CD4-positive, alpha-beta memory T cell (primary cell): Measurements from ENCODE around the gene SRD5A1. TPM values are rescaled to one million over a fixed set of nuclear protein-coding genes. Genes with fewer than 3 reads are reported as not detected.
A peak's percentile ranks its signal among the peaks of the same experiment; 100 is the strongest.
"Not testable (repeated sequence)": the region's sequence is repeated elsewhere in the genome, so short reads cannot be mapped to it uniquely, and the experiment has no call there.

Experiments used
- CTCF ChIA-PET: fragments of 350-600 bp; sonication (Branson Sonifier 250); formaldehyde crosslinking; loops from one replicate; lab custom pipeline; 2021; ENCODE audit warnings: inconsistent platforms; ENCODE audit not compliant: partially characterized antibody; lab: Charles Lee
- POLR2A ChIA-PET: fragments of 350-600 bp; sonication (Branson Sonifier 250); formaldehyde crosslinking; loops from one replicate; lab custom pipeline; 2021; ENCODE audit not compliant: partially characterized antibody; lab: Charles Lee
- DNase-seq, 5 donors: peaks; one replicate each; pipeline versions ENCODE4 v3.0.0 to v3.0.0-alpha.2; 2020 to 2022; ENCODE audit warnings: mixed read lengths in 1 of 5
- H3K27ac ChIP-seq: one replicate; pipeline ENCODE4 v1.7.0; 2013; ENCODE audit warnings: low read depth, low read length
- H3K27me3 ChIP-seq: 2 replicates; pipeline ENCODE4 v1.7.0; 2013; ENCODE audit warnings: mild to moderate bottlenecking, low read length, moderate library complexity; ENCODE audit not compliant: insufficient read depth
- H3K36me3 ChIP-seq: 2 replicates; pipeline ENCODE4 v1.7.0; 2013; ENCODE audit warnings: mild to moderate bottlenecking, low read length, moderate library complexity; ENCODE audit not compliant: insufficient read depth
- H3K4me1 ChIP-seq: 2 replicates; pipeline ENCODE4 v1.7.0; 2013; ENCODE audit warnings: mild to moderate bottlenecking, low read length, moderate library complexity; ENCODE audit not compliant: insufficient read depth
- H3K4me3 ChIP-seq, 2 donors: one replicate each; pipeline ENCODE4 v1.7.0; 2013; ENCODE audit warnings: low read length in 2 of 2, mild to moderate bottlenecking in 1 of 2
- H3K9me3 ChIP-seq, 2 donors: one replicate each; pipeline ENCODE4 v1.7.0; 2013; ENCODE audit warnings: low read length in 2 of 2, control low read depth in 1 of 2; ENCODE audit not compliant: control insufficient read depth in 1 of 2
- H3K27ac Mint-ChIP-seq, 7 donors: one replicate each; pipeline ENCODE4 v1.8.0; 2020 to 2021; ENCODE audit warnings: mixed read lengths in 7 of 7, mild to moderate bottlenecking in 6 of 7, inconsistent platforms in 3 of 7, moderate library complexity in 3 of 7
- H3K27me3 Mint-ChIP-seq, 2 donors: one replicate each; pipeline ENCODE4 v1.8.0; 2020 to 2021; ENCODE audit warnings: mixed read lengths in 2 of 2
- H3K36me3 Mint-ChIP-seq, 2 donors: one replicate each; pipeline ENCODE4 v1.8.0; 2020 to 2021; ENCODE audit warnings: mixed read lengths in 2 of 2, inconsistent platforms in 1 of 2, mild to moderate bottlenecking in 1 of 2
- H3K4me1 Mint-ChIP-seq, 4 donors: one replicate each; pipeline ENCODE4 v1.8.0; 2020 to 2021; ENCODE audit warnings: mixed read lengths in 4 of 4, mild to moderate bottlenecking in 1 of 4
- H3K4me3 Mint-ChIP-seq, 8 donors: one replicate each; pipeline ENCODE4 v1.8.0; 2020 to 2021; ENCODE audit warnings: mixed read lengths in 8 of 8, mild to moderate bottlenecking in 7 of 8, moderate library complexity in 6 of 8, inconsistent platforms in 3 of 8
- H3K9me3 Mint-ChIP-seq, 8 donors: one replicate each; pipeline ENCODE4 v1.8.0; 2020 to 2021; ENCODE audit warnings: mixed read lengths in 8 of 8, mild to moderate bottlenecking in 5 of 8, inconsistent platforms in 3 of 8, moderate library complexity in 1 of 8
- intact Hi-C: fragments of 100-400 bp; cut with micrococcal nuclease; formaldehyde crosslinking; loops from one replicate; pipeline ENCODE4 v1.15.1; 2023
- polyA plus RNA-seq, 2 donors: library from polyadenylated mRNA; unstranded; fragments of 300-500 nt; fragmentation: Illumina TruSeq; gene quantifications; one replicate each; pipeline ENCODE4 v1.2.3, GENCODE V29; 2021
- total RNA-seq, 2 experiments: library from RNA; stranded (reverse); gene quantifications; one replicate each; pipeline ENCODE4 v1.2.3, GENCODE V29; 2021

Gene SRD5A1
- total and polyA plus RNA-seq, 4 experiments from 2014 or later, result 5.4 to 11.2 (median 8.5) TPM

DNA sequence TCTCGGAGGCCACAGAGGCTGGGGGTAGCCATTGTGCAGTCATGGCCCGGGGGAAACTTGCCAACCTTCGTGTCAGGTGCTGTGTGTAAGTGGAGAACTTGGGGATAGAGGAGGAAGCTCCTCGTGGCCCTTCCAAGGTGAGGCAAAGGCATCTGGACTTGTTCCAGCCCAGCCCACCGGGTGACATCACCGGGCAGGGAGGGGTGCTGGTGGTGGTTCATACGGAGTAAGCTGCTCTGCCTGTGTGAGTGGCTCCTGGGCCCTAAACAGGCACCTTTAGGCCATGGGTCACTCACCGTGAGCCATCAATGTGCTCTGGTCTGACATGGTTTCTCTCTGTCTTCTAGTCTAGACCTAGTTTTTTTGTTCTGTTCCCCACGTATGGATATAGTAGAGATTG, 35.5 kb downstream of the SRD5A1 start:
- H3K27me3 Mint-ChIP-seq, H3K27ac Mint-ChIP-seq, H3K4me3 Mint-ChIP-seq, H3K4me1 ChIP-seq, CTCF ChIA-PET, DNase-seq, H3K27ac ChIP-seq, H3K9me3 Mint-ChIP-seq, H3K36me3 ChIP-seq, POLR2A ChIA-PET, intact Hi-C loops, H3K4me1 Mint-ChIP-seq, H3K4me3 ChIP-seq, H3K27me3 ChIP-seq, H3K9me3 ChIP-seq: not testable (repeated sequence)
- peaks cover 17 to 39% of the 10 kb centered on the region in 2 donors for H3K36me3 Mint-ChIP-seq

- POLR2A ChIA-PET, result no interaction called here
Measured at GRCh38 chr5:6673031-6673430, 39.8 kb downstream of the SRD5A1 start.

GRCh38 chr5:6673963-6674362, 40.7 kb downstream of the SRD5A1 start:
- ChIA-PET CTCF (no interaction called here), POLR2A (no interaction called here)
- H3K4me3 ChIP-seq, result no peak overlapping the region
- intact Hi-C loops, result no loop called here
- Mint-ChIP-seq H3K4me1 (no peaks in the 10 kb centered on the region), H3K27me3 (no peaks in the 10 kb centered on the region), H3K9me3 (peaks cover 0 to 6% (median 0%) of the 10 kb centered on the region in 8 donors), H3K36me3 (peaks cover 8 to 28% of the 10 kb centered on the region in 2 donors), H3K27ac (no peak overlapping the region), H3K4me3 (no peak overlapping the region)
- no peaks in the 10 kb centered on the region for H3K36me3 ChIP-seq
- no peak overlapping the region for H3K27ac ChIP-seq
- no peak for DNase-seq
- no peaks in the 10 kb centered on the region for H3K4me1 ChIP-seq
- H3K9me3 ChIP-seq, result no peaks in the 10 kb centered on the region
- H3K27me3 ChIP-seq, result no peaks in the 10 kb centered on the region

More at GRCh38 chr5:6673031-6673430, 39.8 kb downstream of the SRD5A1 start:
- H3K9me3 Mint-ChIP-seq, result peaks cover 0 to 6% (median 0%) of the 10 kb centered on the region in 8 donors
- H3K4me3 Mint-ChIP-seq, result no peak overlapping the region
- H3K36me3 ChIP-seq, result no peaks in the 10 kb centered on the region
- peaks cover 8 to 28% of the 10 kb centered on the region in 2 donors for H3K36me3 Mint-ChIP-seq
- H3K9me3 ChIP-seq, result no peaks in the 10 kb centered on the region
- H3K4me3 ChIP-seq, result no peak overlapping the region
- H3K4me1 ChIP-seq, result no peaks in the 10 kb centered on the region
- H3K27ac ChIP-seq, result no peak overlapping the region
- DNase-seq, result no peak
- H3K27ac Mint-ChIP-seq, result no peak overlapping the region
- H3K27me3 ChIP-seq, result no peaks in the 10 kb centered on the region
- H3K4me1 Mint-ChIP-seq, result no peaks in the 10 kb centered on the region
- H3K27me3 Mint-ChIP-seq, result no peaks in the 10 kb centered on the region
- CTCF ChIA-PET, result interaction anchor here (1.0 kb wide), 1 partner anchor 9 kb away, joined by 3 read pairs; no protein-coding TSS in a partner anchor
- intact Hi-C loops, result no loop called here

GRCh38 chr5:6674421-6674820, 41.2 kb downstream of the SRD5A1 start:
- no peak overlapping the region for H3K4me3 Mint-ChIP-seq
- intact Hi-C loops, result no loop called here
- H3K9me3 Mint-ChIP-seq, result peaks cover 0 to 6% (median 0%) of the 10 kb centered on the region in 8 donors
- no peak overlapping the region for H3K4me3 ChIP-seq
- ChIA-PET POLR2A (no interaction called here), CTCF (no interaction called here)
- no peak overlapping the region for H3K27ac ChIP-seq
- H3K27ac Mint-ChIP-seq, result no peak overlapping the region
- no peaks in the 10 kb centered on the region for H3K27me3 Mint-ChIP-seq
- peaks cover 8 to 26% of the 10 kb centered on the region in 2 donors for H3K36me3 Mint-ChIP-seq
- no peaks in the 10 kb centered on the region for H3K4me1 ChIP-seq
- no peak for DNase-seq
- H3K36me3 ChIP-seq, result no peaks in the 10 kb centered on the region
- no peaks in the 10 kb centered on the region for H3K9me3 ChIP-seq
- H3K27me3 ChIP-seq, result no peaks in the 10 kb centered on the region
- H3K4me1 Mint-ChIP-seq, result no peaks in the 10 kb centered on the region

DNA sequence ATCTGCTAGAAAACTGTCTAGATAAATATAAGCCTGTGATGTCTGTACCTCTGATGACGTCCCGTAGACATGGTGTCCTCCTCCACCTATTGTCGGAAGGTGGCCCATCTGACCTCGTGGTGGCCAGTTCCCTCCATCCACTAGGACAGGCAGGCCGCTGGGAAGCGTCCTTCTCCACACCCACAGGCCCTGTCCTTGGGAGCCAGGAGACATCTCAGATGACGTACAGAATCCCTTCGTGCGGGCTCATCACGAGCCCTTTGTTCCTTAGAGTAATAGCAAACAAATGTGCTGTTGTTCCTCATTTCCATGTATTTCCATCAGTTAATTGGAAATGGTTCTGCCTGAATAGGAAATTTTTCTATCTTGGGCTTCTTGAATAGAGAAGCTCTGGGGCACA, 41.6 kb downstream of the SRD5A1 start:
- Histone ChIP-seq H3K4me1 (no peaks in the 10 kb centered on the region), H3K9me3 (no peaks in the 10 kb centered on the region), H3K27ac (no peak overlapping the region), H3K36me3 (no peaks in the 10 kb centered on the region), H3K4me3 (no peak overlapping the region), H3K27me3 (no peaks in the 10 kb centered on the region)
- peaks cover 0 to 6% (median 0%) of the 10 kb centered on the region in 8 donors for H3K9me3 Mint-ChIP-seq
- H3K27me3 Mint-ChIP-seq, result no peaks in the 10 kb centered on the region
- intact Hi-C loops, result no loop called here
- peaks cover 8 to 21% of the 10 kb centered on the region in 2 donors for H3K36me3 Mint-ChIP-seq
- CTCF ChIA-PET, result no interaction called here
- DNase-seq, result no peak
- POLR2A ChIA-PET, result no interaction called here
- H3K4me3 Mint-ChIP-seq, result no peak overlapping the region
- no peak overlapping the region for H3K27ac Mint-ChIP-seq
- no peaks in the 10 kb centered on the region for H3K4me1 Mint-ChIP-seq

- H3K4me3 ChIP-seq, result no peak overlapping the region
- no peak overlapping the region for H3K4me3 Mint-ChIP-seq
- intact Hi-C loops, result no loop called here
- H3K27me3 Mint-ChIP-seq, result no peaks in the 10 kb centered on the region
- no peaks in the 10 kb centered on the region for H3K4me1 Mint-ChIP-seq
- peak overlapping the region in 1 of 7 donors; percentile 18 for H3K27ac Mint-ChIP-seq
- peaks cover 2 to 11% of the 10 kb centered on the region in 2 donors for H3K36me3 Mint-ChIP-seq
- POLR2A ChIA-PET, result no interaction called here
- no peak overlapping the region for H3K27ac ChIP-seq
- no peaks in the 10 kb centered on the region for H3K9me3 ChIP-seq
- no peaks in the 10 kb centered on the region for H3K4me1 ChIP-seq
- CTCF ChIA-PET, result interaction anchor here (1.7 kb wide), 1 partner anchor 12 kb away, joined by 4 read pairs; no protein-coding TSS in a partner anchor
- no peaks in the 10 kb centered on the region for H3K27me3 ChIP-seq
- H3K36me3 ChIP-seq, result no peaks in the 10 kb centered on the region
- peaks cover 0 to 4% (median 0%) of the 10 kb centered on the region in 8 donors for H3K9me3 Mint-ChIP-seq
- DNase-seq, result no peak
Measured at GRCh38 chr5:6675784-6676491, 42.7 kb downstream of the SRD5A1 start.

- H3K9me3 ChIP-seq, result no peaks in the 10 kb centered on the region
- H3K4me1 ChIP-seq, result no peaks in the 10 kb centered on the region
- CTCF ChIA-PET, result interaction anchor here (1.7 kb wide), 1 partner anchor 11 kb away, joined by 4 read pairs; no protein-coding TSS in a partner anchor
- no peak overlapping the region for H3K27ac ChIP-seq
- Mint-ChIP-seq H3K4me3 (no peak overlapping the region), H3K27ac (no peak overlapping the region), H3K4me1 (peaks cover 0 to 2% (median 0%) of the 10 kb centered on the region in 4 donors), H3K36me3 (peaks cover 0 to 4% of the 10 kb centered on the region in 2 donors), H3K27me3 (peaks cover 2 to 3% of the 10 kb centered on the region in 2 donors), H3K9me3 (peaks cover 0 to 4% (median 0%) of the 10 kb centered on the region in 8 donors)
- no peak overlapping the region for H3K4me3 ChIP-seq
- intact Hi-C loops, result no loop called here
- POLR2A ChIA-PET, result no interaction called here
- no peaks in the 10 kb centered on the region for H3K27me3 ChIP-seq
- H3K36me3 ChIP-seq, result no peaks in the 10 kb centered on the region
- DNase-seq, result no peak
Measured at GRCh38 chr5:6676702-6677101, 43.5 kb downstream of the SRD5A1 start.
